Right forelimb (tissue), 1 donor: ENCODE data around the gene NR4A2.

Experiments used
- DNase-seq: peaks from one replicate; pipeline ENCODE4 v3.0.0-alpha.2; 2018

Gene NR4A2

GRCh38 chr2:156339865-156340264, 7.3 kb upstream of the NR4A2 start:
- DNase-seq = no peak

DNA sequence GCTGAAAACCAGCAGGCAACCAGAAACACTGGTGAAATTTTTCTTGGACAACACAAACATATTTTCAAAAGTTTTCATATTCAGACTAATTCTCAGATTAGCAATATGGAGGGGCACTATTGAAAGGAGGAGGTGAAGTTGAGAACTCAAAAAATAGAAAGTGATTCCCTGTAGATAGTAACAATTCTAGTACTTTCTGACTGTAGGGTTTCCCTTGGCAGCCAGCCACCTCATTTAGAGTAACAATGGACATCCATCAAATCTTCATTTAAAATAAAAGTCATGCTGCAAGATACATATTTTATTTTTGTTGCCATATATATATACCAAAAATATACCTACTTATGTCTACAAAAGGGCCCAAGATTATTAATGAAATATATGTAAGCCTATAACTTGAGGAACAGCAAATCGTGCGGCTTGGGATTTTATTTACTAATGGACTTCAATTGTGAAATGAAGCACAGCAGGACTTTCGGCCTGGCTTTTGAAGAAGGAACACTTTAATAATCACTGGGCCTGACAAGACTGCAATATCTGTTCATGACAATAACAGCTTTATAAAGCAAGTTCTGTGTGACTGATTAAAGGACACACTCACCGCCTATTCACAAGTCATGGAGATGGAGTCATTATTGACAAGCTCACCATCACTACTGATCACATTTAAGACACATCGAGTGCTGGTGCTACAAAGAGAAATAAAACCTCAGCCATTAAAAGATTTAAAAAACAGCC, 6.8 kb upstream of the NR4A2 start:
- DNase-seq = no peak

DNA sequence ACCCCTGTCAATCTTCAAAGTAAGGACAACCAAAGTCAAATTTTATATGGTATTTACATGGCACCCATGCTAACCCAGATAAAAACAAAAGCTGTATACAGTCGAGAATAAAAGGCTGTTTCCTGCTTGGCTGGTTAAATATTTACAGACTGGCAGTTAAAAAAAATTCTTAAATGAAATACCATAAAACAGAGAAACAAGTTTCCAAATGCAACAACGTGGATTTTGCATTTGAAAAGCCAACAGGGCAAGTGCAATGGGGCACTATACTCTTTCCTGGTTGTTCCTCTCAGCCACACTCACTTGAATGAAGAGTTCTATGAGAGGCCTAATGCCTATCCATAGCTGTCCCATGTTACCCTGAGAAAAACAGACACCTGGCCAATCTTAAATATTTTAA, 6.1 kb upstream of the NR4A2 start:
- DNase-seq = no peak

- DNase-seq = peak; percentile 94
Observed at GRCh38 chr2:156334496-156335478, 2.3 kb upstream of the NR4A2 start.

DNA sequence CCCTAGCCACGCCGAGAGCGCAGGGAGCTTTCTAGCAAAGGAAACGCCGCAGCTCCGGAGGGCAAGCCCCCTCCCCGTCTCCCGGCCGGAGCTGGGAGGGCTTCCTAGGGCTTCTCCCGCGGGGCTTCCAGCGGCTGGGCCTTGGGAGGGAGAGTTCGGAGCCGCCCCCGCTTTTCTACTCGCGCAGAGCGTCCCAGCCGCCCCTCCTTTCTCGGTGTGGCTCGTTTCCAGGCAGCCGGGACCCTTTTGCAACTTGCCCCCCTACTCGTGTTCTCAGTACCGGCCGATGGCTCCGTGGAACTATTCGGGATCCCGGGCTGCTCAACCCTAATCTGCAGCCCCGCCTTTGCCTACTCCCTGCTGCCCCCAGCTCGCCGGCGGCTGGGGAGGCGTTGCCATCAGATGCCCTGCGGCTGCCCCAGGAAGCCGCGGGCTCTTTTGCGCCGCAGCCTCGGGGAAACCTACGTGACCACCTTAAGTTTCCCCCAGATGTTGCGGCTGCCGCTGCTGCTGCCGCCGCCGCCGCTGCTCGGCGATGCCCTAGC, 1.5 kb upstream of the NR4A2 start:
- DNase-seq = peak; percentile 85

GRCh38 chr2:156333274-156333950, 891 bp upstream of the NR4A2 start:
- DNase-seq = peak; percentile 55

- no peak for DNase-seq
Observed at GRCh38 chr2:156332284-156332533, 312 bp downstream of the NR4A2 start.

DNA sequence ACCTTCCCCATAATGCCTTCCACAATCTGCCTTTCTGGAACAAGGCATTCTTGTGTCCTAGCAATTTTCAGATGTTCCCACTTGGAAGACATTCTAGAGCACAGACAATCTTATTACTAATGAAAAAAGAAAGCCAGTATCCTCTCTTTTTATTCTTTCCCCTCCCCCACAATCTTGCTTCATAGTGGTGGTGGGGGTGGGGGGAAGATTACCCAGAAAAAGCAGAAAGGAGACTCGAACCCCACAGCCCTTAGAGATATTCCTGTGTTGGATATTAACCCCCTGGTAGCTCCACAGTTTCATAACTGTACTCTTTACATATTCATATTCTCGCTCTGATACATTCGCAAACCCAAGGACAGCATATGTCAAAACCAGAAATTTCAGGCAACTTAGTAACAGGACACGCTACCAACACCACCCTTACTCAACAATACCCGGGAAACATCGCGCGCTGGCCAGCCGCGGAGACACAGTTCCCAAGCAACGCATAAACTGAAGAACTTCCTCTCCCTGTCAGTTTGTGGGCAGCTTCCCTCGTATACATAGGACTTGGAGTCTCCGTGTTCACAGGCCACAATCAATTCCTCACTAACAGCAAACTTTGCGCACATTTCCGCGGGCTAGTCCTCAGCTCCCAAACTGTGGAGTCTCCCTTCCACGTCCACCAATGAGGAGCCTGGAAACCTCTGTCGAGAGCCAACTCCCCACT, 793 bp downstream of the NR4A2 start:
- peak; percentile 76 for DNase-seq

- DNase-seq = no peak
Observed at GRCh38 chr2:156329927-156330726, 2.4 kb downstream of the NR4A2 start.

DNA sequence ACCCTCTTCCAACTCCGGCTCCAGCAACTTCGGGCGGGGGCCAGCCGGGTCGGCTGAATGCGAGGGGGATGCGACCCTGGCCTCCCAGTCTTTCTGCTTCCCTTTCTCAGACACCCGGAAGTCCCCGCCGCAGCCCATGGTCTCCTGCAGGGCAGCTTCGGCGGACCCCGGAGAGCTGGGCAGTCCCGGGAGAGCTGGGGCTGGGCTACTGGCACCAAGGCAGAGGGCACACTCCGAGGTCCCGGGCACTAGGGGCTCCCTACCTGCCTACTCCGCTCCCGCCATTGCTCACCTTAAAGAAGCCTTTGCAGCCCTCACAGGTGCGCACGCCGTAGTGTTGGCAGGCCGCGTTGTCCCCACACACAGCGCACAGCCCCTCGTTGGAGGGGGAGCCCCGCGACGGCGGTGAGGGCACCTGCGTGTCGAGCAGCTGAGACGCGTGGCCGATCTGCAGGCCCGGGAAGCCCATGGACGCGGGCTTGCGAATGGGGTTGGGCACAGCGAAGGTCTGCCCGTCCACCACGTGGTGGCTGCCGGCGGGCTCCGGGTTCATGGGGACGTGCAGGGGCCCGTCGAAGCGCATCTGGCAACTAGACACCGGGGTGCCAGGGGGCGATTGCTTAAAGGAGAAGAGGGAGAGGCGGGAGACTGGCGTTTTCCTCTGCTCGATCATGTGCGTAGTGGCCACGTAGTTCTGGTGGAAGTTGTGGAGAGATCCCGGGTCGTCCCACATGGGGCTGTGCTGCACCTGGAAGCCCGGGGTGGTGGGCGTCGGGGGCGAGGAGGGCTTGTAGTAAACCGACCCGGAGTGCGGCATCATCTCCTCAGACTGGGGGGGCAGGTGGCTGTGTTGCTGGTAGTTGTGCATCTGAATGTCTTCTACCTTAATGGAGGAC, 3.2 kb downstream of the NR4A2 start:
- no peak for DNase-seq

- DNase-seq = no peak
Observed at GRCh38 chr2:156327835-156328695, 4.5 kb downstream of the NR4A2 start.

DNA sequence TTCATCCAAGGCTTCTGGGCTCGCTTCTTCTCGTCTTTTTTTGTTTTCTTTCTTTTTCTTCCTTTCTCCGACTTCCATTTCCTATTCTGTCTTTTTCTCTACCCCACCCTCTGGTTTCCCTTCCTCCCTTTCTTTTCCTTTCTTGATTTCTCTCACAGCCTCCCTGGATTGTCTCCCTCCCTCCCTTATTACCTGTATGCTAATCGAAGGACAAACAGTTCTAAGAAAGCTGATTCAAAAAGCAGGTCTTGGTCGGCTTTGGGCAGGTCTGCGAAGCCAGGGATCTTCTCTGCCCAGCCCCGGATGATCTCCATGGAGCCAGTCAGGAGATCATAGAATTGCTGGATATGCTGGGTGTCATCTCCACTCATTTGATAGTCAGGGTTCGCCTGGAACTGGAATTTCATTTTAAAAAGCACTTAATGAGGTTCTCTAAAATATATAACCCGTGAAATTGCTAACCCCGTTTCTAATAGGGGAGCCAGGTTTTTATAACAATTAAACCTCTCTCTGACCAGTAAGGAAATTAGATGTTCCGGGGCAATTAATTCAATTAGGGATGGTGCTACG, 5.9 kb downstream of the NR4A2 start:
- DNase-seq = no peak

GRCh38 chr2:156325688-156326525, 6.6 kb downstream of the NR4A2 start:
- no peak for DNase-seq

- DNase-seq = no peak
Observed at GRCh38 chr2:156323754-156324153, 8.8 kb downstream of the NR4A2 start.

DNA sequence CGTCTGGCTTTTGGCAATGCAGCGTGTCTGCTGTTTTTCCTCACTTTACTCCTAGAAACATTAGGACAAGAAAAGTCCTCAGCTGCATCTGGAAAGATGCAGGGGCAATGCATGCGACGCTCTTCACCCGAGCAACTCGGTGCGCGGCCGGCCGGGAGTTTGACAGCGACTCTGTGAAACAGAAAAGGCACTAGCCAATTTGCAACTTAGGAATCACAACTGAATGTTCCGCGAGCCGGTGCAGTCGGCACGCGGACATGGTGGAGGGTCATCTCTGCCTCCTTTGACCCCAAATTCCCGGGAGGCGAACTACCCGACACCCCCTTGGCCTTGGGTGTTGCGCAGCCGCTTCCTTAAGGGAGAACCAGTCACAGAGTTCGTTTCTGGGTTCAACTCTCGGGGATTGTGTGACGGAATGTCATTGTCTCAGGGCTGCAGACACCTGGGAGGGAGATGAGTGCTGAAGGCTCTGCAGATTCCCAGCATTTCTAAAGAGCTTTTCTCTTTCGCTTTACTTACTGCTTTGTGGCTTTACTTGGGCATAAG, 9.8 kb downstream of the NR4A2 start:
- DNase-seq = no peak

GRCh38 chr2:156322051-156322685, 10.4 kb downstream of the NR4A2 start:
- no peak for DNase-seq

GRCh38 chr2:156321243-156321904, 11.1 kb downstream of the NR4A2 start:
- DNase-seq = peak; percentile 59
